Stimulated activated naive CD8-positive, alpha-beta T cell treated with anti-CD3 and anti-CD28 coated beads, Interleukin-15, Interleukin-2, amounts not matched to agents 100 ng/mL and 50 ng/mL, for 24 hours (primary cell): ENCODE results near the gene MT1A.

Source experiments
- H3K27ac Mint-ChIP-seq: one replicate; pipeline ENCODE4 v1.8.0; 2021; ENCODE audit warnings: mild to moderate bottlenecking, mixed read lengths
- H3K27me3 Mint-ChIP-seq: one replicate; pipeline ENCODE4 v1.8.0; 2021; ENCODE audit warnings: mixed read lengths
- H3K36me3 Mint-ChIP-seq: one replicate; pipeline ENCODE4 v1.8.0; 2021; ENCODE audit warnings: low read depth, mixed read lengths
- H3K4me1 Mint-ChIP-seq: one replicate; pipeline ENCODE4 v1.8.0; 2021; ENCODE audit warnings: low read depth, mixed read lengths
- H3K4me3 Mint-ChIP-seq: one replicate; pipeline ENCODE4 v1.8.0; 2021; ENCODE audit warnings: mild to moderate bottlenecking, mixed read lengths
- H3K9me3 Mint-ChIP-seq: one replicate; pipeline ENCODE4 v1.8.0; 2021; ENCODE audit warnings: mixed read lengths

Gene MT1A

GRCh38 chr16:56637814-56638750, at the start of gene MT1A:
MT1A (plus strand) TSS chr16:56638666; CDS start chr16:56638739, 73 bp downstream.
- H3K4me3 Mint-ChIP-seq, result peak within 1 kb of the TSS; percentile 68
- no peaks in the 10 kb centered on the region for H3K36me3 Mint-ChIP-seq
- no peak within 1 kb of the TSS for H3K27ac Mint-ChIP-seq
- peaks cover 86% of the 10 kb centered on the region for H3K27me3 Mint-ChIP-seq
- H3K9me3 Mint-ChIP-seq, result no peaks in the 10 kb centered on the region
- peaks cover 25% of the 10 kb centered on the region for H3K4me1 Mint-ChIP-seq

- H3K9me3 Mint-ChIP-seq, result no peaks in the 10 kb centered on the region
- H3K27ac Mint-ChIP-seq, result no peak overlapping the region
- peak overlapping the region; percentile 81 for H3K4me3 Mint-ChIP-seq
- peaks cover 25% of the 10 kb centered on the region for H3K27me3 Mint-ChIP-seq
- H3K4me1 Mint-ChIP-seq, result peaks cover 13% of the 10 kb centered on the region
- H3K36me3 Mint-ChIP-seq, result no peaks in the 10 kb centered on the region
These were observed 49.7 kb upstream of the MT1A start for GRCh38 chr16:56588781-56589140.

- no peaks in the 10 kb centered on the region for H3K9me3 Mint-ChIP-seq
- peaks cover 13% of the 10 kb centered on the region for H3K4me1 Mint-ChIP-seq
- no peaks in the 10 kb centered on the region for H3K36me3 Mint-ChIP-seq
- peaks cover 23% of the 10 kb centered on the region for H3K27me3 Mint-ChIP-seq
- peak within 1 kb of the TSS; percentile 81 for H3K4me3 Mint-ChIP-seq
- H3K27ac Mint-ChIP-seq, result no peak within 1 kb of the TSS
These were observed 49.1 kb upstream of the MT1A start, which contains the start of gene MT3 for GRCh38 chr16:56589141-56590039. MT3 (plus strand) TSS chr16:56589528; CDS start chr16:56589591, 63 bp downstream.

- H3K27ac Mint-ChIP-seq, result no peak overlapping the region
- no peak overlapping the region for H3K4me3 Mint-ChIP-seq
- peaks cover 23% of the 10 kb centered on the region for H3K27me3 Mint-ChIP-seq
- H3K9me3 Mint-ChIP-seq, result no peaks in the 10 kb centered on the region
- H3K4me1 Mint-ChIP-seq, result peaks cover 13% of the 10 kb centered on the region
- no peaks in the 10 kb centered on the region for H3K36me3 Mint-ChIP-seq
These were observed 46.9 kb upstream of the MT1A start for GRCh38 chr16:56591377-56592060.

GRCh38 chr16:56593573-56594291, 44.7 kb upstream of the MT1A start:
- H3K4me1 Mint-ChIP-seq, result peaks cover 18% of the 10 kb centered on the region
- no peak overlapping the region for H3K4me3 Mint-ChIP-seq
- H3K9me3 Mint-ChIP-seq, result no peaks in the 10 kb centered on the region
- H3K27me3 Mint-ChIP-seq, result peaks cover 17% of the 10 kb centered on the region
- no peaks in the 10 kb centered on the region for H3K36me3 Mint-ChIP-seq
- H3K27ac Mint-ChIP-seq, result no peak overlapping the region

GRCh38 chr16:56594292-56594619, 44.2 kb upstream of the MT1A start:
- Mint-ChIP-seq H3K9me3 (no peaks in the 10 kb centered on the region), H3K27ac (no peak overlapping the region), H3K36me3 (no peaks in the 10 kb centered on the region), H3K4me1 (peaks cover 15% of the 10 kb centered on the region), H3K4me3 (no peak overlapping the region), H3K27me3 (peaks cover 15% of the 10 kb centered on the region)

GRCh38 chr16:56600398-56600999, 38.0 kb upstream of the MT1A start:
- Mint-ChIP-seq H3K4me3 (no peak overlapping the region), H3K36me3 (no peaks in the 10 kb centered on the region), H3K27me3 (peaks cover 9% of the 10 kb centered on the region), H3K4me1 (peaks cover 6% of the 10 kb centered on the region), H3K27ac (no peak overlapping the region), H3K9me3 (no peaks in the 10 kb centered on the region)

- peaks cover 9% of the 10 kb centered on the region for H3K27me3 Mint-ChIP-seq
- H3K9me3 Mint-ChIP-seq, result no peaks in the 10 kb centered on the region
- H3K27ac Mint-ChIP-seq, result no peak overlapping the region
- H3K4me1 Mint-ChIP-seq, result peaks cover 14% of the 10 kb centered on the region
- H3K36me3 Mint-ChIP-seq, result no peaks in the 10 kb centered on the region
- H3K4me3 Mint-ChIP-seq, result no peak overlapping the region
These were observed 37.1 kb upstream of the MT1A start for GRCh38 chr16:56601325-56601724.

- Mint-ChIP-seq H3K4me1 (peaks cover 27% of the 10 kb centered on the region), H3K4me3 (no peak overlapping the region), H3K9me3 (no peaks in the 10 kb centered on the region), H3K27me3 (peaks cover 5% of the 10 kb centered on the region), H3K27ac (no peak overlapping the region), H3K36me3 (no peaks in the 10 kb centered on the region)
These were observed 34.9 kb upstream of the MT1A start for GRCh38 chr16:56603589-56603988.

- H3K27ac Mint-ChIP-seq, result no peak overlapping the region
- H3K36me3 Mint-ChIP-seq, result peaks cover 5% of the 10 kb centered on the region
- H3K27me3 Mint-ChIP-seq, result peaks cover 5% of the 10 kb centered on the region
- H3K4me1 Mint-ChIP-seq, result peaks cover 36% of the 10 kb centered on the region
- H3K9me3 Mint-ChIP-seq, result no peaks in the 10 kb centered on the region
- no peak overlapping the region for H3K4me3 Mint-ChIP-seq
These were observed 33.5 kb upstream of the MT1A start for GRCh38 chr16:56604966-56605365.

GRCh38 chr16:56605475-56605874, 33.0 kb upstream of the MT1A start:
- Mint-ChIP-seq H3K27ac (no peak overlapping the region), H3K4me1 (peaks cover 41% of the 10 kb centered on the region), H3K27me3 (peaks cover 2% of the 10 kb centered on the region), H3K36me3 (peaks cover 5% of the 10 kb centered on the region), H3K4me3 (no peak overlapping the region), H3K9me3 (no peaks in the 10 kb centered on the region)

GRCh38 chr16:56606071-56606475, 32.4 kb upstream of the MT1A start:
- Mint-ChIP-seq H3K4me1 (peaks cover 47% of the 10 kb centered on the region), H3K27me3 (no peaks in the 10 kb centered on the region), H3K9me3 (no peaks in the 10 kb centered on the region), H3K36me3 (peaks cover 5% of the 10 kb centered on the region), H3K27ac (peak overlapping the region; percentile 89), H3K4me3 (no peak overlapping the region)

- Mint-ChIP-seq H3K4me1 (peaks cover 52% of the 10 kb centered on the region), H3K9me3 (no peaks in the 10 kb centered on the region), H3K4me3 (peak overlapping the region; percentile 38), H3K27ac (peak overlapping the region; percentile 89), H3K27me3 (no peaks in the 10 kb centered on the region), H3K36me3 (peaks cover 5% of the 10 kb centered on the region)
These were observed 31.9 kb upstream of the MT1A start for GRCh38 chr16:56606476-56607108.
